ENCODE measurements around the gene BROX. TPM values are rescaled to one million over a fixed set of nuclear protein-coding genes. Genes with fewer than 3 reads are reported as not detected.

BROX gene
- total RNA-seq, 1 donor from 2014 or later, result 56.0 TPM

DNA sequence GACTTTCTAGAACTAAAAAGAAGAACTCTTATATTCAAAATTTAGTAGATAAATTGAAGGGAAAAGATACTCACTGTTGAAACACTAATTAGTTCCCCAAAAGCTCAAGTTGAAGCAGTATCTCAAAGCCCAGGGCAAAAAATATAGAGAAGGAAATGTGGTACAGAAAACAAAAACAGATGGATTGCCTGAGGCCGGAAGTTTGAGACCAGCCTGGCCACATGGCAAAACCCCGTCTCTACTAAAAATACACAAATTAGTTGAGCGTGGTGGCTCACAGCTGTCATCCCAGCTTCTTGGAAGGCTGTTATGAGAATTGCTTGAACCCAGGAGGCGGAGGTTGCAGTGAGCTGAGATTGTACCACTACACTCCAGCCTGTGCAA is 60.6 kb downstream of the BROX start:
- DNase-seq (ENCODE audit: low read depth), result peak; percentile 80

DNA sequence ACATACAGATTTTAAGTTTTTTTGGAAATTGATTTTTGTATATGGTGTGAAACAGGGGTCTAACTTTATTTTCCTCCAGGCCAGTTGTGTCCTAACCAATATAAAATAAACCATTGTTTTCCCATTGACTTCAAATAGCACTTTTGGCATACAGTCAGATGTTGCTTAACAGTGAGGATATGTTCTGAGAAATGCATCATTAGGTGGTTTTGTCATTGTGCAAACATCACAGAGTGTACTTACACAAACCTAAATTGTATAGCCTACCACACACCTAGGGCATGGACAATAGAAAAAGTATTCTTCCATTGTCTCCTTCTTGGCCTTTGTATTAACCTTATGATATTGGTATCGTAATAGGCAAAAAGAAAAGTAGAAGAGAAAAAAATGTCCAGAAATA is 65.1 kb downstream of the BROX start:
- DNase-seq (ENCODE audit: low read depth), result no peak

- DNase-seq (ENCODE audit: low read depth), result no peak
These were observed 65.6 kb downstream of the BROX start for GRCh38 chr1:222777977-222778376.

DNA sequence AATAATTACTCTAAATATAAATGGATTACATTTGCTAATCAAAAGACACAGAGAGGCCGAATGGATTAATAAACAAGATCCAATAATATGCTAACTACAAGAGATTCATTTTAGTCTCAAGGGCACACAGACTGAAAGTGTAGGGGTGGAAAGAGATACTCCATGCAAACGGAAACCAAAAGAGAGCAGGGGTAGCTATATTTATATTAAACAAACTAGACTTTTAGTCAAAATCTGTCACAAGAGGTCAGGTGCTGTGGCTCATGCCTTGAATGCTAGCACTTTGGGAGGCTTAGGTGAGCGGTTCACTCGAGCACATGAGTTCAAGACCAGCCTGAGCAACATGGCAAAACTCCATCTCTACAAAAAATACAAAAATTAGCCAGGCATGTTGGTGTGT is 68.9 kb downstream of the BROX start:
- DNase-seq (ENCODE audit: low read depth), result no peak

DNA sequence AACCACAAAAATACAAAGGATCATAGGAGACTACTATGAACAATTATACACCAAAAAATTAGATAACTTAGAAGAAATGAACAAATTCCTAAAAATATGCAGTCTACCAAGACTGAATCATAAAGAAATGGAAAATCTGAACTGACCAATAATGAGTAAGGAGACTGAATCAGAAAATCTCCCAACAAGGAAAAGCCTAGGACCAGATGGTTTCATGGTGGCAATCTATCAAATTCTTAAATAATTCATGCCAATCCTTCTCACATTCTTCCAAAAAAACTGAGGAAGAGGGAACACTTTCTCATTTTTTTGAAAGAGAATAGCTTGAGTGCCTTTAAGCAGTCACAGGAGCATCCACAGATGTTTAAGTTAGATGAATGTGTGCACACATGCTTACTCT is 70.7 kb downstream of the BROX start:
- no peak for DNase-seq (ENCODE audit: low read depth)

GRCh38 chr1:222784371-222784770 is 72.0 kb downstream of the BROX start:
- no peak for DNase-seq (ENCODE audit: low read depth)

Other genes starting within 250 kb of the BROX start
- not detected in 2 replicates for gene HHIPL2, start 164.5 kb upstream of the BROX start, total RNA-seq
- 8.3 and 9.1 TPM in 2 replicates for gene TAF1A, start 122.6 kb upstream of the BROX start, total RNA-seq
- gene MIA3, start 94.5 kb upstream of the BROX start, total RNA-seq, result 44.4 and 59.0 TPM in 2 replicates
- 25.9 and 30.4 TPM in 2 replicates for gene AIDA, start 73 bp upstream of the BROX start, total RNA-seq
- gene FAM177B, start 24.6 kb downstream of the BROX start, total RNA-seq, result not detected in 2 replicates
- 2.2 and 2.5 TPM in 2 replicates for gene DISP1, start 102.5 kb downstream of the BROX start, total RNA-seq